ENCODE data around the gene RAB11A. TPM values are rescaled to one million over a fixed set of nuclear protein-coding genes. Genes with fewer than 3 reads are reported as not detected.

Gene RAB11A
- total and polyA plus RNA-seq, 2 donors (not counting 1 experiment from before 2014, with no cell fraction given), result 83.2 to 126 TPM

- WGBS (ENCODE audit: insufficient coverage), result 100% methylated on average over 3 of the region's 3 CpGs
- no peak for DNase-seq
- no peaks in the 10 kb centered on the region for H3K9me3 Mint-ChIP-seq (ENCODE audit: insufficient read depth)
- CTCF ChIA-PET, result no interaction called here
- TF ChIP-seq EZH2 (IDR thresholded peaks at IDR 0.05; ENCODE audit: borderline replicate concordance, insufficient read depth, low read depth, low read length, poor library complexity, severe bottlenecking) (no peak), CTCF (IDR thresholded peaks at IDR 0.05) (no peak)
- Histone ChIP-seq H3K36me3 (replicated peaks in 1 of 2; ENCODE audit: control extremely low read depth in 1 of 2, control insufficient read depth in 1 of 2, extremely low read depth in 1 of 2, insufficient read depth in 2 of 2, low read length in 1 of 2) (peaks cover 0 to 28% of the 10 kb centered on the region in 2 experiments), H3K4me2 (replicated peaks; ENCODE audit: low read depth, low read length, poor library complexity, severe bottlenecking) (no peak overlapping the region), H3K27ac (ENCODE audit: low read length in 2 of 2) (no peak overlapping the region), H3K9ac (ENCODE audit: low read length) (no peak overlapping the region), H3K4me3 (ENCODE audit: control extremely low read depth in 1 of 5, extremely low read depth in 1 of 5, insufficient read depth in 1 of 5, low read depth in 2 of 5, low read length in 4 of 5) (no peak overlapping the region), H3K27me3 (replicated peaks in 1 of 4; ENCODE audit: control extremely low read depth in 1 of 4, control insufficient read depth in 3 of 4, insufficient read depth in 4 of 4, low read length in 3 of 4) (no peaks in the 10 kb centered on the region), H2AFZ (ENCODE audit: insufficient read depth, low read depth, low read length, poor library complexity, severe bottlenecking) (no peak overlapping the region), H3K4me1 (ENCODE audit: control insufficient read depth in 2 of 2, insufficient read depth in 2 of 2, low read length in 2 of 2) (peaks cover 12 to 21% of the 10 kb centered on the region in 2 donors), H3K9me3 (ENCODE audit: control extremely low read depth in 1 of 3, control insufficient read depth in 2 of 3, insufficient read depth in 1 of 3, low read length in 2 of 3) (no peaks in the 10 kb centered on the region), H4K20me1 (ENCODE audit: control insufficient read depth, insufficient read depth, low read length, poor library complexity, severe bottlenecking) (no peaks in the 10 kb centered on the region), H3K79me2 (ENCODE audit: control insufficient read depth, insufficient read depth, low read length) (no peaks in the 10 kb centered on the region)
- peaks cover 18% of the 10 kb centered on the region for H3K4me1 Mint-ChIP-seq
- intact Hi-C loops (cut with micrococcal nuclease), result no loop called here
- POLR2A ChIA-PET, result no interaction called here
- no peak overlapping the region for H3K27ac Mint-ChIP-seq
- no peaks in the 10 kb centered on the region for H3K27me3 Mint-ChIP-seq
- no peak overlapping the region for H3K4me3 Mint-ChIP-seq
- no peak for ATAC-seq (ENCODE audit: low read depth)
Measured at GRCh38 chr15:65907661-65908060, 38.4 kb downstream of the RAB11A start.

- ChIA-PET CTCF (no interaction called here), POLR2A (interaction anchor here (0.7 kb wide), 1 partner anchor 537 kb away, joined by 5 read pairs; no protein-coding TSS in a partner anchor)
- Histone ChIP-seq H3K9ac (ENCODE audit: low read length) (no peak overlapping the region), H3K79me2 (ENCODE audit: control insufficient read depth, insufficient read depth, low read length) (no peaks in the 10 kb centered on the region), H3K4me3 (ENCODE audit: control extremely low read depth in 1 of 5, extremely low read depth in 1 of 5, insufficient read depth in 1 of 5, low read depth in 2 of 5, low read length in 4 of 5) (no peak overlapping the region), H4K20me1 (ENCODE audit: control insufficient read depth, insufficient read depth, low read length, poor library complexity, severe bottlenecking) (no peaks in the 10 kb centered on the region), H2AFZ (ENCODE audit: insufficient read depth, low read depth, low read length, poor library complexity, severe bottlenecking) (no peak overlapping the region), H3K27me3 (replicated peaks in 1 of 4; ENCODE audit: control extremely low read depth in 1 of 4, control insufficient read depth in 3 of 4, insufficient read depth in 4 of 4, low read length in 3 of 4) (no peaks in the 10 kb centered on the region), H3K27ac (ENCODE audit: low read length in 2 of 2) (no peak overlapping the region), H3K4me2 (replicated peaks; ENCODE audit: low read depth, low read length, poor library complexity, severe bottlenecking) (no peak overlapping the region), H3K36me3 (replicated peaks in 1 of 2; ENCODE audit: control extremely low read depth in 1 of 2, control insufficient read depth in 1 of 2, extremely low read depth in 1 of 2, insufficient read depth in 2 of 2, low read length in 1 of 2) (peaks cover 0 to 28% of the 10 kb centered on the region in 2 experiments), H3K4me1 (ENCODE audit: control insufficient read depth in 2 of 2, insufficient read depth in 2 of 2, low read length in 2 of 2) (peaks cover under 1 to 9% of the 10 kb centered on the region in 2 donors), H3K9me3 (ENCODE audit: control extremely low read depth in 1 of 3, control insufficient read depth in 2 of 3, insufficient read depth in 1 of 3, low read length in 2 of 3) (no peaks in the 10 kb centered on the region)
- Mint-ChIP-seq H3K9me3 (ENCODE audit: insufficient read depth) (no peaks in the 10 kb centered on the region), H3K27me3 (no peaks in the 10 kb centered on the region), H3K4me1 (peaks cover 6% of the 10 kb centered on the region), H3K27ac (no peak overlapping the region), H3K4me3 (no peak overlapping the region)
- 100% methylated on average over 4 of the region's 4 CpGs for WGBS (ENCODE audit: insufficient coverage)
- TF ChIP-seq EZH2 (IDR thresholded peaks at IDR 0.05; ENCODE audit: borderline replicate concordance, insufficient read depth, low read depth, low read length, poor library complexity, severe bottlenecking) (no peak), CTCF (IDR thresholded peaks at IDR 0.05) (no peak)
- no peak for ATAC-seq (ENCODE audit: low read depth)
- no peak for DNase-seq
- intact Hi-C loops (cut with micrococcal nuclease), result no loop called here
Measured at GRCh38 chr15:65908876-65909275, 39.6 kb downstream of the RAB11A start.
